ENCODE data around the gene BANP.
"Not testable (repeated sequence)": the region's sequence is repeated elsewhere in the genome, so short reads cannot be mapped to it uniquely, and the experiment has no call there.

The BANP gene

GRCh38 chr16:88073201-88073721, 122.0 kb downstream of the BANP start:
- no peak overlapping the region for H3K9ac ChIP-seq (ENCODE audit: low read depth, low read length)
- H3K4me3 ChIP-seq (ENCODE audit: low read depth, low read length) = no peak overlapping the region
- no peaks in the 10 kb centered on the region for H3K27me3 ChIP-seq (ENCODE audit: control insufficient read depth, insufficient read depth, low read length)
- peaks cover 11% of the 10 kb centered on the region for H3K36me3 ChIP-seq (ENCODE audit: control insufficient read depth, insufficient read depth, low read length)
- H3K9me3 ChIP-seq (ENCODE audit: control insufficient read depth, insufficient read depth, low read length) = no peaks in the 10 kb centered on the region
- H3K4me1 ChIP-seq (ENCODE audit: control insufficient read depth, insufficient read depth, low read length) = no peaks in the 10 kb centered on the region

GRCh38 chr16:88074041-88074440, 122.8 kb downstream of the BANP start:
- Histone ChIP-seq H3K9me3 (ENCODE audit: control insufficient read depth, insufficient read depth, low read length) (no peaks in the 10 kb centered on the region), H3K27me3 (ENCODE audit: control insufficient read depth, insufficient read depth, low read length) (no peaks in the 10 kb centered on the region), H3K4me3 (ENCODE audit: low read depth, low read length) (no peak overlapping the region), H3K36me3 (ENCODE audit: control insufficient read depth, insufficient read depth, low read length) (peaks cover 11% of the 10 kb centered on the region), H3K9ac (ENCODE audit: low read depth, low read length) (no peak overlapping the region), H3K4me1 (ENCODE audit: control insufficient read depth, insufficient read depth, low read length) (no peaks in the 10 kb centered on the region)

DNA sequence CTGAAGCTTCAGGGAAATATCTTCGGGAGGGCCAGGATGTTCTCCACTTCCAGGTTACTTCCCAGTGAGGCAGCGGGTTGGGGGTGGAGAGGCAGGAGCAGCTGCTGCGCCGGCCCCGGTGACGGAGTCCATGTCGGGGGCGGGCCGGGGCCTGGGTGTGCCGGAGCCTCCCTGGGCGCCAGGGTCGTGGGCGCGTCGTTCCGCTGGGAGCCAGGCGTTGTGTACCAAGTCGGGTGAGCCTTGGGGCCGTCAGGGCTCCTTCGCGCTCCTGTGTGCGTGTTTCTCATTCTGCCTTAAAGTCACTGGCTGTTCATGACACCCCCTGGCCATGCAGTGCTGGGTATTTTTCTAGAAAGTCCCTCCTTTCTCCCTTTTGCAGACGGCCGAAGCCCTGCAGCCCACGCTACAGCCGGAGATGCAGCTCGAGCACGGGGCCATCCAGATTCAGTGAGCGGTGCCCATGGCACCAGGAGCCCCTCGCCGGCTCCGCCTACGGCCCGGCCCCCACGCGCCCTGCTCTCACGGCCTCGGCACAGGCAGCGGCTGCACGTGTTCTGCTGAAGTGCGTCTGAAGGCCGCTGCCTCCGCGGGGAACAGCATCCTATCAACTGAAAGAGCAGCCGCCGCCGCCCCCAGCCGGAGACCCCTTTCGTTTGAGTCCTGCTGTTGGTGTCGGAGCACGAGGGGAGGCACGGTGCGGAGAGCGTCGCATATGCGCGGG, 125.1 kb downstream of the BANP start:
- H3K27me3 ChIP-seq (ENCODE audit: control insufficient read depth, insufficient read depth, low read length) = no peaks in the 10 kb centered on the region

DNA sequence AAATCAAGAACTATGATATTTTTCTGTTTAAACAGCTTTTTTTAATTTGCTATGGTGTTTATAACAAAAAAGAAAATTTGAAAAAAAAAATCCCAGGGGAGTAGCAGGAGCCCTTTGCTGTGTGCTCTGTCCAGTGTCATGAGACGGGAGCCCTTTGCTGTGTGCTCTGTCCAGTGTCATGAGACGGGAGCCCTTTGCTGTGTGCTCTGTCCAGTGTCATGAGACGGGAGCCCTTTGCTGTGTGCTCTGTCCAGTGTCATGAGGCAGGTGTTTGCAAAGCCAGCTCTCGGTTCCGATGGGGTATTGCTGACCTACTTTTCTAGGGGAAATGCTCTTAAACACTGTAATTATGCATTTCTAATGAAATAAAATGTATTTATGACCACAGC, 125.7 kb downstream of the BANP start:
- not testable (repeated sequence) for H3K4me3 ChIP-seq (ENCODE audit: low read depth, low read length); H3K9me3 ChIP-seq (ENCODE audit: control insufficient read depth, insufficient read depth, low read length); H3K27me3 ChIP-seq (ENCODE audit: control insufficient read depth, insufficient read depth, low read length); H3K36me3 ChIP-seq (ENCODE audit: control insufficient read depth, insufficient read depth, low read length); H3K4me1 ChIP-seq (ENCODE audit: control insufficient read depth, insufficient read depth, low read length); H3K9ac ChIP-seq (ENCODE audit: low read depth, low read length)

More for the DNA sequence above, 125.1 kb downstream of the BANP start:
- H3K4me1 ChIP-seq (ENCODE audit: control insufficient read depth, insufficient read depth, low read length) = no peaks in the 10 kb centered on the region
- H3K9ac ChIP-seq (ENCODE audit: low read depth, low read length) = no peak overlapping the region
- peaks cover 9% of the 10 kb centered on the region for H3K36me3 ChIP-seq (ENCODE audit: control insufficient read depth, insufficient read depth, low read length)
- H3K9me3 ChIP-seq (ENCODE audit: control insufficient read depth, insufficient read depth, low read length) = no peaks in the 10 kb centered on the region
- H3K4me3 ChIP-seq (ENCODE audit: low read depth, low read length) = no peak overlapping the region

DNA sequence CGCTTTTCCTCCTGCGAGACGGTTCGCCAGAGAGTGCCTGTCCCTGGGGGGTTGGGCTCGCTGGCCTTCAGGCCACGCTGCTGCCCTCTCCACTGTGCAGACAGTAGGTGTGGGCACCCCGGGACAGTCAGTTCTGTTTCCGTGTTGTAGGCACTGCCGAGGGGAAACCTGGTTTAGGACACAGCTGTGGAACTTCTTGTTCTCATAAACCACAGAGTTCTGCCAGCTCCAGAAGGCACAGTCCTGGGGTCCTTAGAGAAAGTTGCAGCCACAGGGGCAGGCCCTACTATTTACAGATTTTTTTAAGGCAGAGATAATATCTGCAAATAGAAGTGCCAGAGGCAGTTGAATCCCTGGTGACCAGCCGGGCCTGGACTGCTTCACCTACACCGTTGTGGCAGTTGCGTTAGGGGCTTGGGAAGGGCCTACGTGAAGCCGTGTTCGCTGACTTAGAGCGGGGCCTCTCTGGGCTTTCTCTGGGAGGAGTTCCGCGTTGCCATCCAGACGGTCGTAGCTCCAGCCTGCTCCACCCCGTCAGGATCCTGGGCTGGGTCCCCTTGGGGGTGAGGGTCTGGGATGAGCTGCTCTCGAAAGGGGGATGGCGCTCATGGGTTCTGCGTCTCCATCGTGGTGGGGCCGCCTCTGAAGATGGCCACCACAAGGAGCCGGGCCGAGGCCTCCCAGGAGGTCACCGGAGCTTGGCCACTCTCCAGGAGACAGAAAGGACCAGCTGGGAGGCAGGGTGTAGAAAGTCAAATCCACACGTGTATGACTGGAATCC, 126.3 kb downstream of the BANP start:
- H3K27me3 ChIP-seq (ENCODE audit: control insufficient read depth, insufficient read depth, low read length) = no peaks in the 10 kb centered on the region
- H3K4me3 ChIP-seq (ENCODE audit: low read depth, low read length) = no peak overlapping the region
- H3K9me3 ChIP-seq (ENCODE audit: control insufficient read depth, insufficient read depth, low read length) = no peaks in the 10 kb centered on the region
- H3K4me1 ChIP-seq (ENCODE audit: control insufficient read depth, insufficient read depth, low read length) = no peaks in the 10 kb centered on the region
- H3K36me3 ChIP-seq (ENCODE audit: control insufficient read depth, insufficient read depth, low read length) = peaks cover 10% of the 10 kb centered on the region
- H3K9ac ChIP-seq (ENCODE audit: low read depth, low read length) = no peak overlapping the region

DNA sequence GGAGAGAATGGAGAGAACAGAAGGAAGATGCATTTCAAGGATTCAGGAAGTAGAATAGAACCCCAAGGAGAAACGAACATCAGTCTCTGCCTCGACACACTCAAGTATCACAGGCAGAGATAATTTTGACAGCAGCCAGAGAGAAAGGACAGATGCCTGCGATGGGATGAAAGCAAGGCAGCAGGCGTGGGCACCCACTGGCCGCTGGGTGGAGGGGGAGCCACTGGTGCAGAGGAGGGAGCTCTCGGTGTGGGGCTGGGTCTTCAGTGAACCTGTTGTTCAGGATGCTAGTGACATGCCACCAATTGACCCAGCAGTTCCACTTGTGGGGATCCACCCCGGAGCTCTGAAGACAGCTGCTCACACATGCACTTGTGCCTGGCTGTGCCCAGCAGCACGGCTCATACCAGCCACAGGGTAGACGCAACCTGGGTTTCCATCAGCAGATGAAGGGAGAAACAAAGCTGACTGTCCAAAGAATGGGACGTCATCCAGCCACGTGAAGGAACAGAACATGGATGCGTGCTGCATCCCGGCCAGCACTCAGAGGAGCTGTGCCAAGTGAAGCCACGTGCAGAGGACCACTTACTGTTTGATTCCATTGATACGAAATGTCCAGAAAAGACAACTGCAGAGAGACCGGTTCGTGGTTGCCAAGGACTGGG, 127.0 kb downstream of the BANP start:
- Histone ChIP-seq H3K9ac (ENCODE audit: low read depth, low read length) (no peak overlapping the region), H3K27me3 (ENCODE audit: control insufficient read depth, insufficient read depth, low read length) (no peaks in the 10 kb centered on the region), H3K9me3 (ENCODE audit: control insufficient read depth, insufficient read depth, low read length) (no peaks in the 10 kb centered on the region), H3K4me1 (ENCODE audit: control insufficient read depth, insufficient read depth, low read length) (no peaks in the 10 kb centered on the region), H3K4me3 (ENCODE audit: low read depth, low read length) (no peak overlapping the region), H3K36me3 (ENCODE audit: control insufficient read depth, insufficient read depth, low read length) (peaks cover 8% of the 10 kb centered on the region)

- Histone ChIP-seq H3K27me3 (ENCODE audit: control insufficient read depth, insufficient read depth, low read length) (no peaks in the 10 kb centered on the region), H3K4me1 (ENCODE audit: control insufficient read depth, insufficient read depth, low read length) (no peaks in the 10 kb centered on the region), H3K9ac (ENCODE audit: low read depth, low read length) (no peak overlapping the region), H3K4me3 (ENCODE audit: low read depth, low read length) (no peak overlapping the region), H3K9me3 (ENCODE audit: control insufficient read depth, insufficient read depth, low read length) (no peaks in the 10 kb centered on the region), H3K36me3 (ENCODE audit: control insufficient read depth, insufficient read depth, low read length) (peaks cover 3% of the 10 kb centered on the region)
Measured at GRCh38 chr16:88083582-88083981, 132.3 kb downstream of the BANP start.

DNA sequence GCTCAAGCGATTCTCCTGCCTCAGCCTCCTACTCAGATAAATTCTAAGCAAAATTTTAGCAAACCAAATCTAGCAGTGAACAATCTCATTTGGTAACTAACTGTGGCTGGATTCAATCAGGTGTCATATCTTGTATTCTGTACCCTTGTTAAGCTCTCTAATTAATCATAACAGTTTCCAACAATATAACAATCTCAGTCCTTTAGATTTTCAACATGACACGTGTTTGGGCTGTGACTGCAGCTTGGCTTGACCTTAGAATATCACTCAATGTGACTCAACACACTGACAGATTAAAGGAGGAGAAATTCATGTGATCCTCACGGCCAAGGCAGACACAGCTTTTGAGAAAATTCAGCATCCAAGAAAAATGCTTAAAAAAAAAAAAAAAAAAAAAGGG, 133.6 kb downstream of the BANP start:
- Histone ChIP-seq H3K4me1 (ENCODE audit: control insufficient read depth, insufficient read depth, low read length) (no peaks in the 10 kb centered on the region), H3K9me3 (ENCODE audit: control insufficient read depth, insufficient read depth, low read length) (no peaks in the 10 kb centered on the region), H3K9ac (ENCODE audit: low read depth, low read length) (no peak overlapping the region), H3K27me3 (ENCODE audit: control insufficient read depth, insufficient read depth, low read length) (no peaks in the 10 kb centered on the region), H3K36me3 (ENCODE audit: control insufficient read depth, insufficient read depth, low read length) (peaks cover 3% of the 10 kb centered on the region), H3K4me3 (ENCODE audit: low read depth, low read length) (no peak overlapping the region)

GRCh38 chr16:88086571-88087516, 135.6 kb downstream of the BANP start:
- Histone ChIP-seq H3K27me3 (ENCODE audit: control insufficient read depth, insufficient read depth, low read length) (no peaks in the 10 kb centered on the region), H3K9ac (ENCODE audit: low read depth, low read length) (no peak overlapping the region), H3K9me3 (ENCODE audit: control insufficient read depth, insufficient read depth, low read length) (no peaks in the 10 kb centered on the region), H3K36me3 (ENCODE audit: control insufficient read depth, insufficient read depth, low read length) (peaks cover 3% of the 10 kb centered on the region), H3K4me1 (ENCODE audit: control insufficient read depth, insufficient read depth, low read length) (no peaks in the 10 kb centered on the region), H3K4me3 (ENCODE audit: low read depth, low read length) (no peak overlapping the region)

- Histone ChIP-seq H3K27me3 (ENCODE audit: control insufficient read depth, insufficient read depth, low read length) (no peaks in the 10 kb centered on the region), H3K4me3 (ENCODE audit: low read depth, low read length) (no peak overlapping the region)
Measured at GRCh38 chr16:88087517-88087877, 136.3 kb downstream of the BANP start.

GRCh38 chr16:88088161-88088581, 136.9 kb downstream of the BANP start:
- Histone ChIP-seq H3K9ac (ENCODE audit: low read depth, low read length) (no peak overlapping the region), H3K9me3 (ENCODE audit: control insufficient read depth, insufficient read depth, low read length) (no peaks in the 10 kb centered on the region), H3K36me3 (ENCODE audit: control insufficient read depth, insufficient read depth, low read length) (no peaks in the 10 kb centered on the region), H3K4me1 (ENCODE audit: control insufficient read depth, insufficient read depth, low read length) (no peaks in the 10 kb centered on the region), H3K4me3 (ENCODE audit: low read depth, low read length) (no peak overlapping the region), H3K27me3 (ENCODE audit: control insufficient read depth, insufficient read depth, low read length) (no peaks in the 10 kb centered on the region)

More at GRCh38 chr16:88087517-88087877, 136.3 kb downstream of the BANP start:
- H3K36me3 ChIP-seq (ENCODE audit: control insufficient read depth, insufficient read depth, low read length) = peaks cover 2% of the 10 kb centered on the region
- H3K9me3 ChIP-seq (ENCODE audit: control insufficient read depth, insufficient read depth, low read length) = no peaks in the 10 kb centered on the region
- H3K4me1 ChIP-seq (ENCODE audit: control insufficient read depth, insufficient read depth, low read length) = no peaks in the 10 kb centered on the region
- no peak overlapping the region for H3K9ac ChIP-seq (ENCODE audit: low read depth, low read length)

Measured in iPS-15b (cell line).